ENCODE data around the gene CENPL.

Gene CENPL

DNA sequence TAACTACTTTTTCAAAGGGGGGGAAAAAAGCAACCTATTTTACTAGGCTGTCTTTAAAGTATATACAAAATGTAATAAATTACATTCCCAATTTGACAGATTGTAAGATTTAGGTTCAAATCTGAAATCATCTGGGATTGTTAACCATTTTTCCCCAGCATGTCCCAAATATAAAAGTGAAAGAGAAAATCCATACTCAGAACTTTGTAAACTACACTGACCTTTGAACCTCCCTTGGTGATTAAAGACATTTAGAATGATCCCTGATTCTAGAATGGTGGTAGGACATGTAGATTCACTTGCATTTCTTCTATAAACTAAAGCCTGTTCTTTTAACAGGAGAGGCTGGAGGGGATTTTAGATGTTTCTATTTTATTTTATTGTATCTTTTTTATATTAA, 70.9 kb downstream of the CENPL start:
- DNase-seq = no peak

All from T-helper 2 cell (primary cell).